Measurements from ENCODE around the gene CAMSAP3.
A peak's percentile ranks its signal among the peaks of the same experiment; 100 is the strongest.

CAMSAP3 gene

DNA sequence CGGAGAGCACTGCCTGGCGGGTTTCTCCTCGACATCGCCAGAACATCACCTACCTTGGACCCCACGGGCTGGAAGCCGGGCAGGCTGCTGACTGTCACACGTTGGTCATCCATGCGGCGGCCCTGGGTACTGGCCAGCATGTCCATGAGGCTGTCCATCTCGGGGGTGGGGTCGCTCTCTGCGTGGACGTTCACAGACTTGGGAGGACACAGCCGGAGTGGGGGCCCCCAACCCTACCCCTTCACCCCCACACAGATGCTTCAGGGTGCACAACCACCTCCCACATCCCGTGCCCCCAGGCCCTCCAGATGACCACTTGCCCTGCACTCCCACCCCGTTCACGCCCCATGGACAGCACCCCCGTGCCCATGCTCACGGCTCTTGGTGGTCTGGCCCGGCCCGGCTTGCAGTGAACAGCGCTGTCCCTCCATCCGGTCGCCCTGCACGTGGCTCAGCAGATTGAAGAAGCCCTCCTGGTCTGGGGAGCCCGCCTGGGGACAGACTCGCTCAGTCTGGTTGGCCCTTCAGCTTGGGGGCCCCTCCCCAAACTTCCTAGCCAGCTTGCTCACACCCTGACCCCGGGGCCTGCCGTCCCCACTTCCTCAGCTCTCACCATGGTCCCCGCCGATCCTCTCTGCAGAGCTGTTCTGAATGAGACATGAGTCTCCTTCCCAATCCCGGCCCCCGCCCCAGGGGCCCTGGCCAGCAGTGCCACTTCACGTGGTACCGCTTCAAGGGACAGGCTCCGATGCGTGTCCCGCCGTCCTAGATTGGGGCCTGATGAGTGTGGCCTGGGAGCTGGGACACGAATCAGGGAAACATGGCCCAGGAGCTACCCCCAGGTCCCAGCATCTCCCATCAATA is 36.9 kb downstream of the CAMSAP3 start:
- DNase-seq = no peak

DNA sequence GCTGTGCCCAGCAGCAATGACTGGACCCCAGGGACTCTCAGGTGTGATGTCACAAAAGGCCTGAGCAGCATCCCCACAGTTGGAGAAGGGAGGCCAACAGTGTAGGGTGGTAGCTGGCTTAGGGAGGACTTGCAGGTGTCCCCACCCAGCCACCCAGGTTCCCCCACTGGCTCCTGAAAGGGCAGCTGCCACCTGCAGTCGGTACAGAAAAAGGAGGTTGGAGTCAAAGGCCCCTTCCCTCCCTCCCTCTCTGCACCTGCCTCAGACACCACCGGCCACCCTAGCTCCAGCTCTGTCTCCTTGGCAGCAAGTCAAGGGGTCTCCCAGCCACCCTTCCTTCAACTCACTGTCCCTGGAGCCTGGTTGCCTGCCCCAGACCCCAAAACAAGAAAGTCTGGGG is 38.0 kb downstream of the CAMSAP3 start, which contains the start of gene PCP2:
TSS of gene PCP2 (minus strand) at position 22 of the 400 bp plus-strand sequence. CDS start 262 bp downstream, outside the sequence.
- no peak for DNase-seq

DNA sequence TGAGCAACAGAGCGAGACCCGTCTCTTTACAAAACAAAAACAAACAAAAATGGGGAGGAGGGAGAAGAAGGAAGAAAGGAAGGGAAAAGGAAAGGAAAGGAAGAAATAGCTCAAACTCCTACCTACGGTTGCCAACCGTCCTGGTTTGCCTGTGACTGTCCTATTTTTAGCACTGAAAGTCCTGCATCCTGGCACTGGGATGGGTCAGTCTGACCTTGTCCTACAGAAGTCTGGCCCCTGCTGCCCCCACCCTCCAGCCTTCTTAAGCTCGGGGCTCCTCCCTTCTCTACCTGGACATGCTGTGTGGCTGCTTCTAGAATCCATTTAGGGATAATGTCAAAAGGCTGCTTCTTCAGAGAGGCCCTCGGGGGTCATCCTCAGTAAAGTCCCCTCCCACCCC is 40.0 kb downstream of the CAMSAP3 start:
- DNase-seq = no peak

DNA sequence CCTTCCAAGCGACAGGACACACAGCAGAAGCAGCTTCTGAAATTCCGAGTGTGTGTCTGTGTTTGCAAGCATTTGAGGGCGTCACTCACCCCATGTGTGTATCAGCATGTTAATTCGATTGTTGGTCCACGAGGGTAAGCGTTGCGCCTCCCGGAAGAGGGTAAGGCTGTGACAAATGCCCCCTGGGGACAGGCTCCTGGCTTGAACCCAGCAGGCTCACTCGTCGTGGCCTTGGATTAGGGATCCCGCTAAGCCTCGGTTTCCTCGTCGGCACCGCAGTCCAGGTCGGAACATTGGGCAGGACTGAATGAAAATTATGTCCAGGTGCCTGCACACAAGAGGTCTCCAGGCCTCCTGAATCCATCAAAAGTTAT is 40.6 kb downstream of the CAMSAP3 start:
- peak; percentile 49 for DNase-seq

DNA sequence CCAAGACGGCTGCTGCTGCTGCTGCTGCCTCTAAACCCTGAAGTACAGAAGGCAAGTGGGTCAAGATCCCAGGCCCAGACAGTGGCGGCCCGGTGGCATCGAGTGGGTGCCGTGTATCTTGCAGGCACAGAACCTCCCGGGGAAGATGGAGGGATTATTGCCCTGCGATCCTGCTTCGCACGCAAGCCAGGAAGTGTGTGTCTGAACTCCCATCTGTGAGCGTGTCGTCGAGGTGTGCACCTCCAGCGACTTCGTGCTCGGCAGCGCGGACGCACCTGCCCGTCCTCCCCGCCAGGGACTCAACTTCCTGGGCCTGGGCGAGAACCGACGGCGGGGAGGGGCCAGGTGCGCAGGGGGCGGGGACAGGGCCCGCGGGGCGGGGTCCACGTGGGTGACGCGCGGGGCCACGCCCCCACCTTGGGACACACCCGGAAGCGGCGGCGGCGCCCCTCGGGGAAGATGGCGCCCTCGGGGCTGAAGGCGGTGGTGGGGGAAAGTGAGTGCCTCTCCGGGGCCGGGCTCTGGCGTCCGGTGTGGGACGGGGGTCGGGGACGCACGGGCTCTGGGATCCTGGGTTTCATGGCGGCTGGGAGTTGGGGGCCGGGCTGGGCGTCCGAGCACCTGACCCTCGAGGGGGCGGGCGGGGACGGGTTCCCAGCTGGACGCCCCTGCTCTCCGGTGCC is 41.2 kb downstream of the CAMSAP3 start, which contains the start of gene STXBP2:
TSS of gene STXBP2 (plus strand) at position 420 of the 683 bp plus-strand sequence. CDS start at position 460, 40 bp downstream.
- DNase-seq = peak; percentile 70

DNA sequence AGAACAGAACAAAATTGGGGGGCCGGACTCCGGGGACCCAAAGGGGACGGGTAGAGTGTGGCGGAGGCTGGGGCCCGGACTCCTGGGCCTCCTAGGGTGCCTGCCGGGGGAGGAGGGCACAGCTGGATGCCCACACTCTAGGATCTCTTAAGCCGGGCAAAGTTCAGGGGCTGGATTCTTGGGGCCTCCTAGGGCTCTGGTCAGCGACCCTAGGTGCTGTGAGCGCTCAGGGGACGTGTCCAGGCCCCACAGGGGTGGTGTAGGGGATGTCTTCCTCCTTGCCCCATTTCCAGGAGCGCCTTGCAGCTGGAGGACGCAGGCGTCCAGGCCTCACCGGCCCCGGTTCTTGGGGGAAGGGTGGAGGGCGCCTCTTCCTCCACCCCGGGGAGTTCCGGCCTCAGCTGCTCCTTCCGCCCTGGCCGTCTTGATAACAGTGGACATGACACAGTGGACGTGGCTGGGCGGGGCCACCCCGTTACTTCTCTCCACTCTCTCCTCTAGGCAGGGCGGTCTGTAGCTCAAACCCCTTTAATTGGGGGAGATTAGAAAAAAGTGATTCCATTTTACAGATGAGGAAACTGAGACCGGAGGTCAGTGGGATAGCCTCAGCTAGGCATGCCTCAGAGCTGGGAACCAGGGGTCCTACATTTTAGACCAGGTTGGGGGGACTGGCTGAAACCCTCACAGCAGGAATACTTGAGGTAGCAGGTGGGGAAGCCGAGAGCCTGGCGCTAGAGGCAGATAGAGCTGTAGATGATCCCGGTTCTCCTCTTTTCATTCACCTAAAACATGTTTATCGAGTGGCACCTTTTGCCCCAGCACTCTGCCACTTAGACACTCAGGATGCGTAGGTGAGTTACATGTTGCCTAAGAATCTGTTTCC is 42.0 kb downstream of the CAMSAP3 start:
- peak; percentile 35 for DNase-seq

DNA sequence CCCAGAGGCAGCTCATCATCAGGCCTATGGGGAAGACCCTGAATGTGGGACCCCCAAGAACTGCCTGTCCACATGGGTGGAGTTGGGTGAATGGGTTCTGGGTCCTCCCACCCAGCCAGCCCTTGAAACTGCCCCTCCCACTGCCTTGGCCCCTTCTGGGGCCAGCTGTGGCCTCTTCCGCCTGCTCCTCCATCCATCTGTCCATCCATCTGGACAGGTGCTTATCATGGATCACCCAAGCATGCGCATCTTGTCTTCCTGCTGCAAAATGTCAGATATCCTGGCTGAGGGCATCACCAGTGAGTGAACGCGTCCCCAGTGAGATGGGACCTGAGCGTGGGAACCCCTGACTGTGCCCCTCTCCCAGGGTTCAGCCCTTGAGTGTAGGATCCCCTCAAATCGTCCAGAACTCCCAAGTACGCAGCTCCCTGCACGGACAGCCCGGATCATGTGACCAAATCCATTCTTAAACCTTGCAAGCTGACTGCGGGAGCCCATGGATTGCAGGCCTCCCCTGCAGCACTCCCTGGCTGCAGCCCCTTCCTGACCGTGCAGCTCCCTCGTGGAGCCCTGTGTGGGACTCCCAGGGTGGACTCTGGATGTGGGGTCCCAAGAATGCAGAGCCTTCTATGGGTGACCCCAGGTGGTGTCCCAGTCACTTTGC is 43.3 kb downstream of the CAMSAP3 start:
- DNase-seq = no peak

DNA sequence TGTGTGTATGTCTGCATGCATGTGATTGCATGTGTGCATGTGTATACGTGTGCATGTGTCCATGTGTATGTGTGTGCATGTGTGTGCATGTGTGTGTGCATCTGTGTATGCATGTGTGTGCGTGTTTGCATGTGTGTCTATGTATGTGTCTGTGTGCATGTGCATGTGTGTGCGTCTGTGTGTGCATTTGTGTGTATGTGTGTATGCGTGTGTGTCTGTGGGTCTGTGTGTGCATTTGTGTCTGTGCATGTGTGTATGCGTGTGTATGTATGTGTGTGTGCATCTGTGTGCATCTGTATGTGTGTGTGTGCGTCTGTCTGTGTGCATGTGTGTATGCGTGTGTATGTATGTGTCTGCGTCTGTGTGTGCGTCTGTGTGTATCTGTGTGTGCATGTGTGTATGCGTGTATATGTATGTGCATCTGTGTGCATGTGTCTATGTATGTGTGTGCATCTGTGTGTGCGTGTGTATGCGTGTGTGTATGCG is 44.2 kb downstream of the CAMSAP3 start:
- DNase-seq = no peak

DNA sequence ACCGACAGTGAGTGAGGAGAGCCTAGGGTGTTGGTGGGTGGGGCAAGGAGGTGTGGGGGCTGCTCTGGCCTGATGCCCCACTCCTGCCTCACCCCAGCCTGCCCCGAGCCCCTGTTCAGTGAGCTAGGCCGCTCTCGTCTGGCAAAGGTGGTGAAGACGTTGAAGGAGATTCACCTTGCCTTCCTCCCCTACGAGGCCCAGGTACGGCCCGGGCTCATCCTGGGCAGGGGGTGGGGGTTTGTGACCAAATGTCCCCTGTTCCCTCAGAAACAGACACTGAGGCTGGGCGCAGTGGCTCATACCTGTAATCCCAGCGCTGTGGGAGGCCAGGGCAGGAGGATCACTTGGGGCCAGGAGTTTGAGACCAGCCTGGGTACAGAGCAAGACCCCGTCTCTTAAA is 45.1 kb downstream of the CAMSAP3 start:
- no peak for DNase-seq

DNA sequence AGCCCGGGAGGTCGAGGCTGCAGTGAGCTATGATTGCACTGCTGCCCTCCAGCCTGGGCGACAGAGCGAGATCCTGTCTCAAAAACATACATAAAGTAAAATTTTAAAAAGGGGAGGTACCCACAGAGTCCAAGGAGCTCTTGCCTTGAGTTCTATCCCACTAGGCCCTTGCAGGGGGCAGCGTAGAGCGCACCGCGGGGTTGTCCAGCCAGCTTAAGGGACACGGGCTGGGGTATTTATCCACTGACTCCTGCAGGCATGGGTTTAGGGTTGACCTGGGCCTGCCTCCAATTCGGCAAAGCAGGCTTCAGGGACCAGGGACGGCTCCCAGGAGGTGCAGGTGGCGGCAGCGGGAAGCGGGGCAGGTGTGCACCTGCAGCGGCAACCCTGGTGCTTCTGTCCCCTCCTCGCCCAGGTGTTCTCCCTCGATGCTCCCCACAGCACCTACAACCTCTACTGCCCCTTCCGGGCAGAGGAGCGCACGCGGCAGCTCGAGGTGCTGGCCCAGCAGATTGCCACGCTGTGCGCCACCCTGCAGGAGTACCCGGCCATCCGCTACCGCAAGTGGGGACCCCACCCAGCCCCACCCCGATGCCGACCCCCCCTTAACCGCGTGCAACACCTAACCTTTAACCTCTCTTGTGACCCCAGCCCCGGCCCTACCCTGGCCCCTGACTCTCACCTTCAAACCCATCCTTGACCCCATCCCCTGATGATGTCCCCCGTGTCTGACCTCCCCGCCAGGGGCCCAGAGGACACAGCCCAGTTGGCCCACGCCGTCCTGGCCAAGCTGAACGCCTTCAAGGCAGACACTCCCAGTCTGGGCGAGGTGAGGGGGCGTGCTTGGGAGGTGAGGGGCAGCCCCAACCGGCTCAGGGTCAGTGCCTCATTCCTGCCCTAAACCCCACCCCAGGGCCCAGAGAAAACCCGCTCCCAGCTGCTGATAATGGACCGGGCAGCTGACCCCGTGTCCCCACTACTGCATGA is 45.9 kb downstream of the CAMSAP3 start:
- DNase-seq = no peak

DNA sequence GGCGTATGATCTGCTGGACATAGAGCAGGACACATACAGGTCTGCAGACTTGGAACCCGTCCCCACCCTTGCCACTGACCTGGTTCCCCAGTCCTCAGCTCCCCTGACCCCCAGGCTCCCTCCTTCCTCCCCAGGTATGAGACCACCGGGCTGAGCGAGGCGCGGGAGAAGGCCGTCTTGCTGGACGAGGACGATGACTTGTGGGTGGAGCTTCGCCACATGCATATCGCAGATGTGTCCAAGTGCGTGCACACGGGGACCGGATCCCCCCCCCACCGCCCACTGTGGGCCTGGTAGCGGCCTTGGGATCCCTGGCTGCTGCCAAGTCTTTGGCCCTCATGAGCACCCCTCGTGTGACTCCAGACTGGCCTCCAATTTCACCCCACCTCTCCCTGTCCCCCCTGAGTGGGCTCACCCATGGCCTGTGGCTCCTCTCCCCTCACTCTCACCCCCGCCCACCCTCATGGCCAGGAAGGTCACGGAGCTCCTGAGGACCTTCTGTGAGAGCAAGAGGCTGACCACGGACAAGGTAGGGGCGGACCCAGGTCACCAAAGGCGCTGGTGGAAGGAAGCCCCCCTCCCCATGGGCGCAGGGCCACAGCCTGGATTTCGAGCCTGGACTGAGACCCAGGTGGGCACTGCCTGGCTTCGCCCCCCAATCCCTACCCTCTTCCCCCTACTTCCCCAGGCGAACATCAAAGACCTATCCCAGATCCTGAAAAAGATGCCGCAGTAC is 46.8 kb downstream of the CAMSAP3 start:
- no peak for DNase-seq

DNA sequence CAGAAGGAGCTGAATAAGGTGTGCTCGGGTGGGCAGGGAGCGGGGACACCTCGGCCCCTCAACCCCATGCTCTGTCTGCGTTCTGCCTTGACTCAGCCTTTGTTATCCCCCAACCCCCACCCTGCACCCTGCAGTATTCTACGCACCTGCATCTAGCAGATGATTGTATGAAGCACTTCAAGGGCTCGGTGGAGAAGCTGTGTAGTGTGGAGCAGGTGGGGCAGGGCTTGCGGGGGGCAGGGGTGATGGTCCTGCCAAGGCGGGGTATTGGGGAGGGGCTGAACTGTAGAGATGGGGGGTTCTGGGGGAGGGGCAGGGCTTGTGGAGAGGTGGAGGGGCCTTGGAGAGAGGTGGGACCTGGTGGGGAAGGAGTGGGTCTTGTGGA is 47.4 kb downstream of the CAMSAP3 start:
- DNase-seq = no peak

DNA sequence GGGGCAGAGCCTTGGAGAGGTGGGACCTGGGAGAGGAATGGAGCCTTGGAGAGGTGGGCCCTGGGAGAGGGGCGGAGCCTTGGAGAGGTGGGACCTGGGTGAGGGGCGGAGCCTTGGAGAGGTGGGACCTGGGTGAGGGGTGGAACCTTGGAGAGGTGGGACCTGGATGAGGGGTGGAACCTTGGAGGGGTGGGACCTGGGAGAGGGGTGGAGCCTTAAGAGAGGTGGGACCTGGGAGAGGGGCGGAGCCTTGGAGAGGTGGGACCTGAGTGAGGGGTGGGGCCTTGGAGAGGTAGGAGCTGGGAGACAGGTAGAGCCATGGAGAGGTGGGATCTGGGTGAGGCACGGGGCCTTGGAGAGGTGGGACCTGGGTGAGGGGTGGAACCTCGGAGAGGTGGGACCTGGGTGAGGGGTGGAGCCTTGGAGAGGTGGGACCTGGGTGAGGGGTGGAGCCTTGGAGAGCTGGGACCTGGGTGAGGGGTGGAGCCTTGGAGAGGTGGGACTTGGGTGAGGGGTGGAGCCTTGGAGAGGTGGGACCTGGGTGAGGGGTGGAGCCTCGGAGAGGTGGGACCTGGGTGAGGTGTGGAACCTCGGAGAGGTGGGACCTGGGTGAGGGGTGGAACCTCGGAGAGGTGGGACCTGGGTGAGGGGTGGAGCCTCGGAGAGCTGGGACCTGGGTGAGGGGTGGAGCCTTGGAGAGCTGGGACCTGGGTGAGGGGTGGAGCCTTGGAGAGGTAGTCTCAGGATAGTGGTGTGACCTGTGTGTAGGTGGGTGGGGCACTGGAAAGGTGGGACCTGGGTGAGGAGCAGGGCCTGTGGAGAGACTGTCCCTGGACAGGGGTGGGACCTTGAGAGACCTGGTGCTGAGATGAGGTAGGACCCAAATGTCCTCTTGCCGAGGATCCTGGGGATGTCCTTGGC is 48.2 kb downstream of the CAMSAP3 start:
- DNase-seq = peak; percentile 25

DNA sequence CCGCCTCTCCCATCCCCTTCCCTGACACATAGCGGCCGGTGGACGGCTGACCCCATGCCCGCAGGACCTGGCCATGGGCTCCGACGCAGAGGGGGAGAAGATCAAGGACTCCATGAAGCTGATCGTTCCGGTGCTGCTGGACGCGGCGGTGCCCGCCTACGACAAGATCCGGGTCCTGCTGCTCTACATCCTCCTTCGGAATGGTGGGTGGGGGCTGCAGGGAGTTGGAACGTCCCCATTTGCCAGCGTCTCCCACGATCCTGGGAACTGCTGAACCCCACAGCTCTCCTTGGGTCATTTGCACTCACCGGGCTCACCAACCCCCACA is 48.9 kb downstream of the CAMSAP3 start:
- no peak for DNase-seq

DNA sequence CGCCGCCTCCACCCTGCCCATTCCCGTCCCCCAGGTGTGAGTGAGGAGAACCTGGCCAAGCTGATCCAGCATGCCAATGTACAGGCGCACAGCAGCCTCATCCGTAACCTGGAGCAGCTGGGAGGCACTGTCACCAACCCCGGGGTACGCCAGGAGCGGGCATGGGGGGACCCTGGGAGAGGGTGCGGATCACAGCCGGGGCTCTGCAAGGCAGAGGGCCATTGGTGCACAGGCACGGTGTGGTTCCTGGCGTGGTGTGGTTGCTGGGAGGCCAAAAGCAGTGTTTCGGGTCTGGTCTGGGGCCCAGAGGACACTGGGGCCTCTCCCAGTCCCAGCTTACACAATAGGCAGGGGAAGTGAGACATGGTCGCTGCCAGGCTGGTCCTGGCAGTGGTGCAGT is 49.5 kb downstream of the CAMSAP3 start:
- peak; percentile 93 for DNase-seq

DNA sequence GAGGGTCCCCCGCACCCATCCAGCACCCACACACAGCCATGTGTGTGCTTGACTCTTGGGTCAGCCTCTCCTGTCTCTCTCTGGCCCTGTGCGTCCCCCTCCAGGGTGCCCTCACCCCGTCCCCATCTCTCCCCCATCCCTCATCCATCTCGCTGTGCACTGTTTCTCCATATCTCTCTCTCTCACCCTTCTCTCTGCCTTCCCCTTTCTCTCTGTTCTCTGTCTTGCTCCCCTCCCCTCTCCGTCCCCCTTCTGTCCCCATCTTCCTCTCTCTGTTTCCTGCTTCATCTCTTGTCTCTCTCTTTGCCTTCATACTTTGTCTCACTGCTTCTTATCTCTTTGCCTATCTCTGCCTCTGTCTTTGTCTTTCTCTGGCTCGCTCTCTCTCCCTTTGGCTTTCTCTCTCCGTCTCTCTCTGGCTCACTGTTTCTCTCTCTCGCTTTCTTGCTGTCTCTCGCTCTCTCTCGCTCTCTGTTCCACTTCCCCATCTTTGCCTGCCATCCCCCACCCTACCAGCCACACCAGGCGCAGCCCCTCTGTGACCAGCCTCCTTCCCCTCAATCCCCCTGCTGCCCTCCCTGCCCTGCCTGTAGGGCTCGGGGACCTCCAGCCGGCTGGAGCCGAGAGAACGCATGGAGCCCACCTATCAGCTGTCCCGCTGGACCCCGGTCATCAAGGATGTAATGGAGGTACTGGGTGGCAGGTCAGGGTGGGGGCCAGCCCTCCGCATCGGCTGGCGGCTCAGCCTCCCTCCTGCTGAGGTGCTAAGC is 50.2 kb downstream of the CAMSAP3 start:
- peak; percentile 81 for DNase-seq

DNA sequence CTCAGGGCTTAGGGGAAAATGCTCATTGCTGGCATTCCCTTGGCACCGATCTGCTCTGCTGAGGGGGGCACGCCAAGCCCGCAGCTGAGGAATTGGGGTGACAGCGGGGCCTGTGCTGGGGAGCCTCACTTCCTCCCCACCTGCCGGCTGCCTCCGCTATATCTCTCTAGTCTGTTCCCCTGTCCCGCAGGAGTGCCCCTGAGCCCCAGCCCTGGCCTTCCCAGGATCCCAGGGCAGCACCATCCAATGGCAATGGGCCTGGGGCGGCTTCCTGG is 50.7 kb downstream of the CAMSAP3 start:
- DNase-seq = no peak

DNA sequence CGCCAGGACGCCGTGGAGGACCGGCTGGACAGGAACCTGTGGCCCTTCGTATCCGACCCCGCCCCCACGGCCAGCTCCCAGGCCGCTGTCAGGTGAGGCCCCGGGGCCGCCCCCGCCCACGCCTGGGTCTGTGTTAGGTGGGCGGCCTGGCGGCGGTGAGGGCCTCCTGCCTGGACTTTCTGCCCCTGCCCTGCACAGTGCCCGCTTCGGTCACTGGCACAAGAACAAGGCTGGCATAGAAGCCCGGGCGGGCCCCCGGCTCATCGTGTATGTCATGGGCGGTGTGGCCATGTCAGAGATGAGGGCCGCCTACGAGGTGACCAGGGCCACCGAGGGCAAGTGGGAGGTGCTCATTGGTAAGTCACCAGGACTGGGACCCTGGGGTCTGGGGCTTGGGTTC is 51.5 kb downstream of the CAMSAP3 start:
- DNase-seq = no peak

Measured in MV-4-11 (cell line).